Breast epithelium (tissue), 3 donors: Measurements from ENCODE around the gene PRMT2.

Experiments
- POLR2A ChIP-seq: fragments of 450-650 bp; IDR thresholded peaks from one replicate; pipeline ENCODE4 v1.6.1; 2016; ENCODE audit warnings: antibody characterized with exemption, mild to moderate bottlenecking, moderate library complexity
- TF ChIP-seq, protein P1 (sequence below), 3 donors: fragments of 450-650 bp; IDR thresholded peaks; one replicate each; pipeline ENCODE4 v1.5.1; 2016 to 2017; ENCODE audit warnings: antibody characterized with exemption in 3 of 3, mild to moderate bottlenecking in 3 of 3, moderate library complexity in 3 of 3

DNA sequence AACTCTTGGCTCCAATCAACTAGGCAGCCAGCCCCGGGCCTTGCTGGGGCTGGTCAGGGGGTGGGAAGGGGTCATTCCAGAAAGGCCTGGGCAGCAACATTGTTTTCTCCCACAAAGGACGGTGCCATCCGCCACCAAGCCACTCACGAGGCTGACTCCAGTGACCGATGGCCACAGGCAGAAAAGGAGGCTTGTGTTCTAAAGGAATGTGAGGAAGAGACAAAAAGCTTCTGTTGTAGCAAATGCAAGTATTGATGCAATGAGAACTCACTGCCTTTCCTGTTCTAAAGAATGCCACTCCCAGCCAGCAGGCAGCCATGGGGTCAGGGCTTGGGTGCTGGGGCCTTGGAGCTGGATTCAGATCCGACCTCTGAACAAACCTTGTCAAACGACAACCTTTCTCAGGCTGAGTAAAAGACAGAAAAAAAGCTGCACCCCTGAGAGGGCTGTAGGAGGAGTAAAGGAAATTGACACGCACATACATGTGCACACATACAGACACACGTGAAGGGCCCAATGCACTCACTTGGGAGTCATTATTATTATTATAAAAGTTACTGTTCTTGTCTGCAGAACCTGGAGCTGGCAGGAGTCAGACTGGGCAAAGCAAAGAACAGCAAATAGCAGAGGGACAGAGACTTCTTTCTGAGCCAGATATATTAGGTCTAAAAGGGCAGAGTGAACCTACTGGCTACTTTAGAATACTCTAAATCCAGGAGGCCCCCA lies 13.9 kb upstream of the PRMT2 start:
- TF ChIP-seq, protein P1, sequence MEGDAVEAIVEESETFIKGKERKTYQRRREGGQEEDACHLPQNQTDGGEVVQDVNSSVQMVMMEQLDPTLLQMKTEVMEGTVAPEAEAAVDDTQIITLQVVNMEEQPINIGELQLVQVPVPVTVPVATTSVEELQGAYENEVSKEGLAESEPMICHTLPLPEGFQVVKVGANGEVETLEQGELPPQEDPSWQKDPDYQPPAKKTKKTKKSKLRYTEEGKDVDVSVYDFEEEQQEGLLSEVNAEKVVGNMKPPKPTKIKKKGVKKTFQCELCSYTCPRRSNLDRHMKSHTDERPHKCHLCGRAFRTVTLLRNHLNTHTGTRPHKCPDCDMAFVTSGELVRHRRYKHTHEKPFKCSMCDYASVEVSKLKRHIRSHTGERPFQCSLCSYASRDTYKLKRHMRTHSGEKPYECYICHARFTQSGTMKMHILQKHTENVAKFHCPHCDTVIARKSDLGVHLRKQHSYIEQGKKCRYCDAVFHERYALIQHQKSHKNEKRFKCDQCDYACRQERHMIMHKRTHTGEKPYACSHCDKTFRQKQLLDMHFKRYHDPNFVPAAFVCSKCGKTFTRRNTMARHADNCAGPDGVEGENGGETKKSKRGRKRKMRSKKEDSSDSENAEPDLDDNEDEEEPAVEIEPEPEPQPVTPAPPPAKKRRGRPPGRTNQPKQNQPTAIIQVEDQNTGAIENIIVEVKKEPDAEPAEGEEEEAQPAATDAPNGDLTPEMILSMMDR (IDR thresholded peaks at IDR 0.05): no peak
- no peak for TF ChIP-seq POLR2A
